Astrocyte of the spinal cord (primary cell): Measurements from ENCODE around the gene PDE9A.
"Not testable (repeated sequence)": the region's sequence is repeated elsewhere in the genome, so short reads cannot be mapped to it uniquely, and the experiment has no call there.

Experiments
- DNase-seq: peaks from one replicate; pipeline ENCODE4 v3.0.0; 2011; ENCODE audit warnings: low read depth, low spot score
- H3K4me3 ChIP-seq: 2 replicates; pipeline ENCODE4 v1.5.1; 2011; ENCODE audit warnings: low read depth, mild to moderate bottlenecking, low read length, moderate library complexity
- in situ Hi-C: cut with HindIII; loops from 2 replicates; pipeline ENCODE4 v1.10.0; 2017; ENCODE audit warnings: low sequenced_read_pairs
- TF ChIP-seq, protein P1 (sequence below): IDR thresholded peaks from 2 replicates; pipeline ENCODE4 v1.5.1; 2012; ENCODE audit warnings: low read depth, mild to moderate bottlenecking, low read length, inconsistent platforms

The PDE9A gene

DNA sequence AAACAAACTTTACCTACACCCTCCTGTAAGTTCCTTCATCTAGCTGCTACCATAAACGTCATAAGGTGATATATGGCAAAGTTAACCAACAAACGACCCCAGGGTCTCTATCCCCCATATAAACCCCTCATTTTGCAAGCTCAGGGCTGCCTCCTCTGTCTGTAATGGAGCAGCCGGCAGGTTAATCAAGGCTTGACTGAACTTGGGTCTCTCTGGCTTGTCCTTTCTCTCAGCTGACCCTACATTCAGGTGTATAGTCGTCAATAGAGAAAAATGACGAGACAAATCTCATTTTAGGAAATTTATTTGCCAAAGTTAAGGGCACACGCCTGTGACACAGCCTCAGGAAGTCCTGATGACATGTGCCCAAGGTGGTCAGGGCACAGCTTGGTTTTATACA lies 158.5 kb downstream of the PDE9A start:
- no peak overlapping the region for H3K4me3 ChIP-seq
- in situ Hi-C loops = no loop called here
- no peak for DNase-seq
- TF ChIP-seq, protein P1, sequence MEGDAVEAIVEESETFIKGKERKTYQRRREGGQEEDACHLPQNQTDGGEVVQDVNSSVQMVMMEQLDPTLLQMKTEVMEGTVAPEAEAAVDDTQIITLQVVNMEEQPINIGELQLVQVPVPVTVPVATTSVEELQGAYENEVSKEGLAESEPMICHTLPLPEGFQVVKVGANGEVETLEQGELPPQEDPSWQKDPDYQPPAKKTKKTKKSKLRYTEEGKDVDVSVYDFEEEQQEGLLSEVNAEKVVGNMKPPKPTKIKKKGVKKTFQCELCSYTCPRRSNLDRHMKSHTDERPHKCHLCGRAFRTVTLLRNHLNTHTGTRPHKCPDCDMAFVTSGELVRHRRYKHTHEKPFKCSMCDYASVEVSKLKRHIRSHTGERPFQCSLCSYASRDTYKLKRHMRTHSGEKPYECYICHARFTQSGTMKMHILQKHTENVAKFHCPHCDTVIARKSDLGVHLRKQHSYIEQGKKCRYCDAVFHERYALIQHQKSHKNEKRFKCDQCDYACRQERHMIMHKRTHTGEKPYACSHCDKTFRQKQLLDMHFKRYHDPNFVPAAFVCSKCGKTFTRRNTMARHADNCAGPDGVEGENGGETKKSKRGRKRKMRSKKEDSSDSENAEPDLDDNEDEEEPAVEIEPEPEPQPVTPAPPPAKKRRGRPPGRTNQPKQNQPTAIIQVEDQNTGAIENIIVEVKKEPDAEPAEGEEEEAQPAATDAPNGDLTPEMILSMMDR = no peak

DNA sequence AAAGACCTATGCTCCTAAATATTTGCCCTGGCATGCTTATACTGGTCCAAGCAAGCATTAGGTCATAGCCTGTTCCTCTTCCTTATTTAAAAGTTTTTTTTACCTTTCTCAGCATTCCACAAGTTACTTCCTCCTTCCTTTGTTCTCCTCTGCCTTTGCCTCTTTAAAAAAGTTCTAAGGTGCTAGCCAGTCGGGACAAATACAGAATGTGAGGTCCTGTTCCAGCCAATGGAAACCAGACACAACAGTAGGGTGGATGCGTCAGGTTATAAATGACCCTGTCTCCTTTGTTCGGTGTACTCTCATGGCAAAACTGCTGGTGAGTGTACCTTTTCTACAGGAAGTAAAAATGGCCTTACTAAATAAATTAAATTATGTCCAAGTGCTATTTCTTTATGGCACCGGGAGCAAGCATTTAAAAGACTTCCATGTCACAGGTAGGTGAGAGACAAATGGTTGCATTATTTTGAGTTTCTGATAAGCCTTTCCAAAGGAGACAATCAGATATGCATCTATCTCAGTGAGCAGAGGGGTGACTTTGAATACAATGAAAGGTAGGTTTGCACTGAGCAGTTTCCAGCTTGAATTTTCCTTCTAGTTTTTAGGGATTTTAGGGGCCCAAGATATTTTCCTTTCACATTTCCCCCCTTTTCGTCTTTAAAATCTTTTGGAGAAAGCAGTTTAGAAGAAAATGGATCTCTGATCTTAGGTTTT lies 159.3 kb downstream of the PDE9A start:
- in situ Hi-C loops, DNase-seq: not testable (repeated sequence)

DNA sequence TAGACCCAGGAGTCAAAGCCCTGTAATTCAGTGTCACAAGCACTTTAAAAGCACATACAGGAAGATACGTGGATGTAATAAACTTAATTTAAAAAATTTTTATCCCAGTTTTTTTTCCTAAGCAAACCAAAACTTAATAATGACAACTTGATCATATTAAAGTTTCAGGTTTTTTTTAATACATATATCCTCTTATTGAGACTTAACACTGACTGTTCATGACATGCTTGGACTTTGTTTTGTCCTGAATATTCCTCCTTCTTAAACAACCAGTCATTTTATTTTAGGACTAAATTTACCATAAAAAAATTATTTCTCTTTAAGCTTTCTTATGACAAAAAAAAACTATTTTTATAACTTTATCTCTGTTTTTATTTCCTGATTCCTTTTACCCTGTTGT lies 161.8 kb downstream of the PDE9A start:
- DNase-seq = peak; percentile 17
- in situ Hi-C loops = no loop called here
- H3K4me3 ChIP-seq = no peak overlapping the region
- TF ChIP-seq, protein P1 = no peak

More for the DNA sequence above, 159.3 kb downstream of the PDE9A start:
- H3K4me3 ChIP-seq = not testable (repeated sequence)

DNA sequence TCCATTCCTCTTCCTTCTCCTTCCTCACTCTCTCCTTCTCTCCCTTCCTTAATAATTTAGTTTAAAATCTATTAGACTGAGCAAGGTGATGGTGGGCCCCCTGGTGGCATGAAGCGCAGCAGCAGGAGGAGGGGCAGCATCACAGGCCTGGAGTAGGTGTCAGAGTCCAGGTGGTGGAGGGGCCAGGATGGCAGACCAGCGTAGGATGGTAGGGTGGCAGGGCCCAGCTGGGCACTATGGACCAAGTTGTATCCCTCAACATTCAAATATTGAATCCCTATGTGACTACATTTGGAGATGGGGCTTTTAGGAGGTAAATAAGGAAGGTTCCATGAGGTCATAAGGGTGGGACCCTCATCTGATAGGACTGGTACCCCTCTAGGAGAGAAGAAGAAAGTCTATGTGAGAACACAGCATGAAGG lies 164.9 kb downstream of the PDE9A start:
- DNase-seq = peak; percentile 50
- H3K4me3 ChIP-seq = no peak overlapping the region
- TF ChIP-seq, protein P1 = peak; percentile 89
- in situ Hi-C loops = no loop called here

DNA sequence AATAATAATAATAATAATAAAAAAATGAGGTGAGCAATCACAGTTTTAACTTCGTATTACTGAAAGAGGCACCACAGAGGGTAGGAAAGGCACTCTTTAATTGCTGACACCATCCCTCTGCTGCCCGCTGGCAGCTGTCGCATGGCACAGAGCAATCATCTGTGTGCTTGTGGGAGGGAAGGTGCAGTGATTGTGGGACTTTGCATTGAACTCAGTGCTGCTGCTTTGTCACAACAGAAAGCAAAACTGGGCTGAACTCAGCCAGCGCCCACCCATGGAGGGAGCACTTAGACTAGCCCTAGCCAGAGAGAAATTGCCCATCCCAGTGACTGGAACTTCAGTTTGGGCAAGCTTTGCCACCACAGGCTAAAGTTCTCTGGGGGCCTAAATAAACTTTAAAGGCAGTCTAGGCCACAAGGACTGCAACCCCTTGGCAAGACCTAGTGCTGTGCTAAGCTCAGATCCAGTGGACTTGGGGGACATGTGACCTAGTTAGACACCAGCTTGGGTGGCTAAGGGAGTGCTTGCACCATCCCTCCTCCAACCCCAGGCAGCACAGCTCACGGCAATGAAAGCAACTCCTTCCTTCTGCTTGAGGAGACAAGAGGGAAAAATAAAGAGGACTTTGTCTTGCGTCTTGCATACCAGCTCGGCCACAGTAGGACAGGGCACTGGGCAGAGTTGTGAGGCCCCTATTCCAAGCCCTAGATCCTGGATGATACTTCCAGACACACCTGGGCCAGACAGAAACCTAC lies 166.6 kb downstream of the PDE9A start:
- DNase-seq = no peak
- in situ Hi-C loops = no loop called here
- TF ChIP-seq, protein P1 = no peak
- no peak overlapping the region for H3K4me3 ChIP-seq

DNA sequence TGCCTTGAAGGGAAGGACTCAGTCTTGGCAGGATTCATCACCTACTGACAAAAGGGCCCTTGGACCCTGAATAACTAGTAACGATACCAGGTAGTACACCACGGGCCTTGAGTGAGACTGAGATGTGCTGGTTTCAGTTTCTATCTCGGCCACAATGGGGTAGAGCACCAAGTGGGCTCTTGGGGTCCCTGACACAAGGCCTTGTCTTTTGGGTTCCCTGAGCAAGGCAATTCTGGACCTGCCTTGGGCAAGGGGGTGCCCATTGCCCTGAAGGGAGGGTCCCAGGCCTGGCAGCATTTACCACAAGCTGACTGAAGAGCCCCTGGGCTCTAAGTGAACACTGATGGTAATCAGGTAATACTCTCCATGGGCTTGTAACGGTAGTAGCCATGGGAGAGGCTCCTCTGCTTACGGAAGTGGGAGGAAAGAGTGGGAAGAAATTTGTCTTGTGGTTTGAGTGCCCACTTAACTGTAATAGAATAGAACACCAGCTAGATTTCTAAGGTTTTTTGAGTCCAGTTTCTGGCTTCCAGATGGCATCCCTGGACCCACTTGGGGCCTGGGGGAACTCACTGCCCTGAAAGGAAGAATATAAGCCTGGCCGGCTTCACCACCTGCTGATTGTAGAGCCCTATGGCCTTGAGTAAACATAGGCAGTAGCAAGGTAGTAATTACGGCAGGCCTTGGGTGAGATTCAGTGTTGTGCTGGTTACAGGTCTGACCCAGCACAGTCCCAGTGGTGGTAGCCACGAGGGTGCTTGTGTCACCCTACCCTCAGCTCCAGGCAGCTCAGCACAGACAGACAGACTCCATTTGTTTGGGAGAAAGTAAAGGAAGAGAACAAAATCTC lies 167.4 kb downstream of the PDE9A start:
- TF ChIP-seq, protein P1 = no peak

More for the DNA sequence above, 167.4 kb downstream of the PDE9A start:
- DNase-seq = no peak
- in situ Hi-C loops = no loop called here
- no peak overlapping the region for H3K4me3 ChIP-seq
